ENCODE measurements around the gene GRID1. TPM values are rescaled to one million over a fixed set of nuclear protein-coding genes. Genes with fewer than 3 reads are reported as not detected.
"Not testable (repeated sequence)": the region's sequence is repeated elsewhere in the genome, so short reads cannot be mapped to it uniquely, and the experiment has no call there.

GRID1 gene
- polyA plus RNA-seq, 4 donors, result 0.27 to 1.1 (median 0.40) TPM; not detected in 1

DNA sequence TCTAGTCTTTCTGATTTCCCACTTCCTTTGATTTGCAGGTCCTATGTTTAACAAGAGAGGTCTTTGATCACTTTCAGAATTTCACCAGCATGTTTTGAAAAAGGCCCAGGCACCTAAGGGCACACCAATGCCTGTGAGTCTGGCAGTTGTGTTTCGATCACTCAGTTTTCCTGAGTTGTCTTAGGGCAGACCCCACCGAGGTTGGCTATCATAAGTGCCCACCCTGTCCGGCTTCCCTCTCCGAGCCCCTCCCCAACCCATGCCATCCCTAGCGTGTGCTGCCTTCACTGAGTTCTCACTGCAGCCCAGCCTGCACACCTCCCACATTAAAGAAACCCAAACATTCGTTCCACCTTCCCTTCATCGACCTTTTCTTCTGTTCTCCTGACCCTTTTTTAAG, 257.9 kb downstream of the GRID1 start:
- FAIRE-seq, result no peak
- Histone ChIP-seq H3K27ac (ENCODE audit: low read depth in 1 of 3, low read length in 2 of 3) (no peak overlapping the region), H3K36me3 (ENCODE audit: control insufficient read depth in 3 of 3, insufficient read depth in 2 of 3, low read depth in 1 of 3, low read length in 3 of 3) (no peaks in the 10 kb centered on the region), H3K4me3 (ENCODE audit: low read depth in 1 of 3, low read length in 3 of 3) (no peak overlapping the region), H3K9me3 (ENCODE audit: control insufficient read depth in 2 of 2, insufficient read depth in 1 of 2, low read depth in 1 of 2, low read length in 1 of 2) (no peaks in the 10 kb centered on the region), H3K27me3 (ENCODE audit: control insufficient read depth in 3 of 3, insufficient read depth in 3 of 3, low read length in 3 of 3) (no peaks in the 10 kb centered on the region), H3K4me1 (ENCODE audit: control insufficient read depth in 3 of 3, insufficient read depth in 2 of 3, low read depth in 1 of 3, low read length in 2 of 3) (no peaks in the 10 kb centered on the region)
- 69 to 80% (median 74%) methylated on average over 7 of the region's 7 CpGs for WGBS, 3 donors
- DNase-seq, result no peak

DNA sequence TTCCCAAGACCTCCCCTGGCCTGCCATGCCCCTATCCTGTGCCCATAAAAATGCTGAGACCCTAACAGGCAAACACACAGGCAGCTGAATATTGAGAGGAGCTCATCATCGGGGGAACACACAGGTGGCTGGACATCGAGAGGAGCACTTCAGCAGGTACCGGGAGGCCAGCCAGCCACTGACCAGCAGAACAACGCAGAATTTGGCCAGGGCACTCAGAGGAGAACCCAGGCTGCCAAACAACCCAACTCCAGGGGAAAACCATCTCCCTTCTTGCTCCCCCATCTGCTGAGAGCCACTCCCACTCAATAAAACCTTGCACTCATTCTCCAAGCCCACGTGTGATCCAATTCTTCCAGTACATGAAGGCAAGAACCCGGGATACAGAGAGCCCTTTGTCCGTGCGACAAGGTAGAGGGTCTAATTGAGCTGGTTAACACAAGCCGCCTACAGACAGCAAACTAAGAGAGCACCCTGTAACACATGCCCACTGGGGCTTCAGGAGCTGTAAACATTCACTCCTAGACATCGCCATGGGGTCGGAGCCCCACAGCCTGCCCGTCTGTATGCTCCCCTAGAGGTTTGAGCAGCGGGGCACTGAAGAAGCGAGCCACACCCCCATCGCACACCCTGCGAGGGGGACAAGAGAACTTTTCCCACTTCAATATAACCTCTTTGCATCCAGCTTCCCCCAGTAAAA, 258.8 kb downstream of the GRID1 start:
- not testable (repeated sequence) for H3K9me3 ChIP-seq (ENCODE audit: control insufficient read depth in 2 of 2, insufficient read depth in 1 of 2, low read depth in 1 of 2, low read length in 1 of 2); DNase-seq; H3K27ac ChIP-seq (ENCODE audit: low read depth in 1 of 3, low read length in 2 of 3); H3K27me3 ChIP-seq (ENCODE audit: control insufficient read depth in 3 of 3, insufficient read depth in 3 of 3, low read length in 3 of 3); FAIRE-seq; H3K36me3 ChIP-seq (ENCODE audit: control insufficient read depth in 3 of 3, insufficient read depth in 2 of 3, low read depth in 1 of 3, low read length in 3 of 3); H3K4me3 ChIP-seq (ENCODE audit: low read depth in 1 of 3, low read length in 3 of 3); H3K4me1 ChIP-seq (ENCODE audit: control insufficient read depth in 3 of 3, insufficient read depth in 2 of 3, low read depth in 1 of 3, low read length in 2 of 3)
- WGBS, 3 donors, result 65 to 77% (median 74%) methylated on average over 16 of the region's 16 CpGs

DNA sequence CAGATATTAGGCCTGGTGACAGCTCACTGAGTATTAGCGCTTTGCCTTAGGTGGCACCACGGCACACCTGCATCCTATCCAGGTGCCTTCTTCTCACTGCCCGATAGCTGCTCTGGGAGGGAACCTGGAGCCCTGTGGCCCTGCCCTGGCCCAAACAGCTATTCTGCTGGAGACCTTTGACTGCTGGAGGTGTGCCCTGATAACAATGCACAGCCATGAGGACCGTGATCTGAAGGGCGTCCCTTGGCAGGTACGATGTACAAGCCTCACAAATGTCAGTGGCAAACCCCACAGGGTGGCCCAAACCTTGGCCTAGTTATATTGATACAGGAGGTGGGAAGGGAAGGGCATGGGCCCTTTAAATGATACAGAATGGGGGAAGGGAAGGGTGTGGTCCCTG, 259.5 kb downstream of the GRID1 start:
- H3K27me3 ChIP-seq (ENCODE audit: control insufficient read depth in 3 of 3, insufficient read depth in 3 of 3, low read length in 3 of 3), result no peaks in the 10 kb centered on the region
- 25 to 68% (median 52%) methylated on average over 6 of the region's 6 CpGs for WGBS, 3 donors
- no peak for FAIRE-seq

DNA sequence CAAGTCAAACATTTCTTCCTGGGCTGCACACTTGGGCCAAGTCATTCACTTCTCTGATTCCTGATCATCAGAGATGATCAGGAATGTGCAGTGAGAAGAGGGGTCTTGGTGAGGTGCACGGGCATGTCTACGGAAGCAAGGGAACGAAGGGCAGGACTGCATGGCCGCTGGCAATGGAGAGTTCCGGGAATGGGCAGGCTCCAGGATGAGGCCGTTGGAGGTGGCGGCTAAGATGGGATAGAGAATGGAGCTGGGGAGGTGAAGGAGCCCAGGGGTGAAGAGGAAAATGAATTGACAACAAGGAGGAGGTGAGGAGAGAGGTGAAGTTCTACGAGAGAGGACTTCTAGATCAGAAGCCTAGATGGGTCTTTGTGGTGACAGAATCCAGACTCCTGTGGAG, 260.0 kb downstream of the GRID1 start:
- FAIRE-seq, result no peak
- WGBS, 3 donors, result 91 to 97% (median 92%) methylated on average over 8 of the region's 8 CpGs
- Histone ChIP-seq H3K36me3 (ENCODE audit: control insufficient read depth in 3 of 3, insufficient read depth in 2 of 3, low read depth in 1 of 3, low read length in 3 of 3) (no peaks in the 10 kb centered on the region), H3K9me3 (ENCODE audit: control insufficient read depth in 2 of 2, insufficient read depth in 1 of 2, low read depth in 1 of 2, low read length in 1 of 2) (no peaks in the 10 kb centered on the region), H3K27ac (ENCODE audit: low read depth in 1 of 3, low read length in 2 of 3) (no peak overlapping the region), H3K27me3 (ENCODE audit: control insufficient read depth in 3 of 3, insufficient read depth in 3 of 3, low read length in 3 of 3) (no peaks in the 10 kb centered on the region), H3K4me1 (ENCODE audit: control insufficient read depth in 3 of 3, insufficient read depth in 2 of 3, low read depth in 1 of 3, low read length in 2 of 3) (no peaks in the 10 kb centered on the region), H3K4me3 (ENCODE audit: low read depth in 1 of 3, low read length in 3 of 3) (no peak overlapping the region)
- no peak for DNase-seq

More for the DNA sequence above, 259.5 kb downstream of the GRID1 start:
- Histone ChIP-seq H3K27ac (ENCODE audit: low read depth in 1 of 3, low read length in 2 of 3) (no peak overlapping the region), H3K9me3 (ENCODE audit: control insufficient read depth in 2 of 2, insufficient read depth in 1 of 2, low read depth in 1 of 2, low read length in 1 of 2) (no peaks in the 10 kb centered on the region), H3K4me3 (ENCODE audit: low read depth in 1 of 3, low read length in 3 of 3) (no peak overlapping the region), H3K36me3 (ENCODE audit: control insufficient read depth in 3 of 3, insufficient read depth in 2 of 3, low read depth in 1 of 3, low read length in 3 of 3) (no peaks in the 10 kb centered on the region), H3K4me1 (ENCODE audit: control insufficient read depth in 3 of 3, insufficient read depth in 2 of 3, low read depth in 1 of 3, low read length in 2 of 3) (no peaks in the 10 kb centered on the region)
- DNase-seq, result peak in 1 of 2 donors; percentile 60

DNA sequence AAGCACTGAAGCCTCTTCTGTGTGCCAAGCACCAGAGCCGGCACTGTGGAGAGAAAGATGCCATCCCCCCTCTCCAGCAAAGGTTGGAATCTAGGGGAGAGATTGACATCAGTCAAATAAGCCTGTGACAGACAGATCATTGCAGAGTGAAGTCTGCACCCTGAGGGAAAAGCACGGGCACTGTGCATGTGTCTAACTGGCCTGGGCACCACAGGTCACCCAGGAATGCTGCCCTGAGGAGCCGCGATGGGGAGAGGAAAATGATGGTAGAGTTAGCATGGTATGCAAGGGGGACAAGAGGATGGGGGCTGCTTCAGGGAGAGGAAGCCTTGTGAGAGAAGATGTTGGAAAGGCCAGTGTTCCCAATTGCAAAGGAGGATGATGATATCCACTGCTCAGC, 261.0 kb downstream of the GRID1 start:
- Histone ChIP-seq H3K4me1 (ENCODE audit: control insufficient read depth in 3 of 3, insufficient read depth in 2 of 3, low read depth in 1 of 3, low read length in 2 of 3) (no peaks in the 10 kb centered on the region), H3K4me3 (ENCODE audit: low read depth in 1 of 3, low read length in 3 of 3) (no peak overlapping the region), H3K36me3 (ENCODE audit: control insufficient read depth in 3 of 3, insufficient read depth in 2 of 3, low read depth in 1 of 3, low read length in 3 of 3) (no peaks in the 10 kb centered on the region), H3K9me3 (ENCODE audit: control insufficient read depth in 2 of 2, insufficient read depth in 1 of 2, low read depth in 1 of 2, low read length in 1 of 2) (no peaks in the 10 kb centered on the region), H3K27me3 (ENCODE audit: control insufficient read depth in 3 of 3, insufficient read depth in 3 of 3, low read length in 3 of 3) (no peaks in the 10 kb centered on the region), H3K27ac (ENCODE audit: low read depth in 1 of 3, low read length in 2 of 3) (no peak overlapping the region)
- FAIRE-seq (no peak), DNase-seq (no peak)
- WGBS, 3 donors, result 91 to 93% (median 92%) methylated on average over 4 of the region's 4 CpGs

DNA sequence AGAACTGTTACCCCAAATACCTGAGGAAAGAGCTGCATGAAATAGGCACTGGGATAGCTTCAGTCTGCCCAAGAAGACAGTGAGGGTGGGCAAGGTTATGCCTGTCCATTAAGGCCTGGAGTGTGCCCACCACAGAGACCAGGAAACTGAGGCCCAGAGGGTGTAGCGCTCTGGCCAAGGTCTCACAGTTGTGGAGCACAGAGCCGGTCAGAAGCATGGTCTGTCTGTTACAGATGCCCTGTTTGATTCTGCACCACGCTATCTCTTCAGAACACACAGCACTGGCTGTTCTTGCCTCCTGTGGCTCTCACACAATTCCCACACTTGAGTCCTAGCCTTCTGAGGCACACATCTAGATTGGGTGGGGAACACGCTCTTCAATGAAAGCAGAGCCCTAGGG, 261.4 kb downstream of the GRID1 start:
- Histone ChIP-seq H3K36me3 (ENCODE audit: control insufficient read depth in 3 of 3, insufficient read depth in 2 of 3, low read depth in 1 of 3, low read length in 3 of 3) (no peaks in the 10 kb centered on the region), H3K4me3 (ENCODE audit: low read depth in 1 of 3, low read length in 3 of 3) (no peak overlapping the region), H3K27me3 (ENCODE audit: control insufficient read depth in 3 of 3, insufficient read depth in 3 of 3, low read length in 3 of 3) (no peaks in the 10 kb centered on the region), H3K4me1 (ENCODE audit: control insufficient read depth in 3 of 3, insufficient read depth in 2 of 3, low read depth in 1 of 3, low read length in 2 of 3) (no peaks in the 10 kb centered on the region), H3K9me3 (ENCODE audit: control insufficient read depth in 2 of 2, insufficient read depth in 1 of 2, low read depth in 1 of 2, low read length in 1 of 2) (no peaks in the 10 kb centered on the region), H3K27ac (ENCODE audit: low read depth in 1 of 3, low read length in 2 of 3) (no peak overlapping the region)
- DNase-seq (no peak), FAIRE-seq (no peak)
- 92 to 96% (median 94%) methylated on average over 4 of the region's 4 CpGs for WGBS, 3 donors

DNA sequence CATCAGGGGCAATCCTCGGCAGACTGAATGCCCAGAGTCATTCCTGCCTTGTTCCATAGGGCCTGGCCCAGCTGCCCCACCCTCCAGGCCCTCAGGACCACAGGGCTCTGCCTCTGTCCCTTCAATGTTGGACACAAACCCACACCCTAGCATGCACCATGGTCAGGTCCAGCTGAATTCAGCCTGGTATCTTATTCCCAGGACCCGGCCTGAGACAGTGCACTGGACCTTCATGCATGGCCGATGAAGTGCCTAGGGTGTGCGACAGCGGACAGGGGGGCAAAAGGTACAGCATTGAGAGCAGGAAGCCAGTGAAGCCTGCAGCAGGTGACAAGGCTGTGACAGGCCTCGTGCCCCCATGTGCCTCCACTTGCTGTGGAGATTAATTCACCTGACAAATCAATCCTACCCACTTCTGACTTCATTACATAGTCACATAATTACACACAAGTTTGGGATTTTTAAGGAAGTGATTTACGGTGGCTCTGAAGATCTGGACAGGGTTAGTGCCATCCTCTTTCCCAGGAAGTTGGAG, 261.9 kb downstream of the GRID1 start:
- 77 to 85% (median 83%) methylated on average over 7 of the region's 7 CpGs for WGBS, 3 donors
- no peaks in the 10 kb centered on the region for H3K27me3 ChIP-seq (ENCODE audit: control insufficient read depth in 3 of 3, insufficient read depth in 3 of 3, low read length in 3 of 3)
- no peak overlapping the region for H3K27ac ChIP-seq (ENCODE audit: low read depth in 1 of 3, low read length in 2 of 3)
- H3K36me3 ChIP-seq (ENCODE audit: control insufficient read depth in 3 of 3, insufficient read depth in 2 of 3, low read depth in 1 of 3, low read length in 3 of 3), result no peaks in the 10 kb centered on the region
- FAIRE-seq (no peak), DNase-seq (no peak)
- H3K4me3 ChIP-seq (ENCODE audit: low read depth in 1 of 3, low read length in 3 of 3), result no peak overlapping the region
- no peaks in the 10 kb centered on the region for H3K4me1 ChIP-seq (ENCODE audit: control insufficient read depth in 3 of 3, insufficient read depth in 2 of 3, low read depth in 1 of 3, low read length in 2 of 3)
- H3K9me3 ChIP-seq (ENCODE audit: control insufficient read depth in 2 of 2, insufficient read depth in 1 of 2, low read depth in 1 of 2, low read length in 1 of 2), result no peaks in the 10 kb centered on the region

DNA sequence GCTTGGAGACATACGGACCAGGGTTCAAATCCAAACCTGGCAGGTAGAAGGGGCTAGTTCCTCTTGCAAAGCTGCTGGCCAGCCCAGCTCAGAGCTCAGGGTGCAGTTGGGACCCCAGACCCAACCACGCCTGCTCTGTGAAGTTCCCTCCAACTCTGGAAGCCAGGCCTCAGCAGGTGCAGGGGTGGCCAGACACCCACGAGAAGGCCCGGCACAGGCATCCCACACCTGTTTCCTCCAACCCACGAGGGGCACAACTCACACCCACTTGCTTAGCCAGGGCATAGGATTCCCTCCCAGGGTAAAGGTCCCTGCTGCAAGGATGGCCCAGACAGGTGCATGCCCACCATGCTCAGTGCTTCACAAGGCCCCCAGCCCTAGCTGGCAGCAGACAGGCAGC, 262.4 kb downstream of the GRID1 start:
- H3K36me3 ChIP-seq (ENCODE audit: control insufficient read depth in 3 of 3, insufficient read depth in 2 of 3, low read depth in 1 of 3, low read length in 3 of 3), result no peaks in the 10 kb centered on the region
- no peak overlapping the region for H3K4me3 ChIP-seq (ENCODE audit: low read depth in 1 of 3, low read length in 3 of 3)
- 67 to 80% (median 71%) methylated on average over 5 of the region's 5 CpGs for WGBS, 3 donors
- no peaks in the 10 kb centered on the region for H3K9me3 ChIP-seq (ENCODE audit: control insufficient read depth in 2 of 2, insufficient read depth in 1 of 2, low read depth in 1 of 2, low read length in 1 of 2)
- H3K27ac ChIP-seq (ENCODE audit: low read depth in 1 of 3, low read length in 2 of 3), result no peak overlapping the region
- DNase-seq (no peak), FAIRE-seq (no peak)
- no peaks in the 10 kb centered on the region for H3K4me1 ChIP-seq (ENCODE audit: control insufficient read depth in 3 of 3, insufficient read depth in 2 of 3, low read depth in 1 of 3, low read length in 2 of 3)
- H3K27me3 ChIP-seq (ENCODE audit: control insufficient read depth in 3 of 3, insufficient read depth in 3 of 3, low read length in 3 of 3), result no peaks in the 10 kb centered on the region
